HG02759 (cell line): Measurements from ENCODE around the gene TF.

ENCODE experiments used
- ATAC-seq: cut with Tn5 transposase; IDR thresholded peaks from one replicate; pipeline ENCODE4 v1.9.1; 2021; ENCODE audit warnings: mild to moderate bottlenecking, moderate library complexity; ENCODE audit not compliant: unreplicated experiment

TF gene

GRCh38 chr3:133805384-133805701 is 59.1 kb downstream of the TF start:
- ATAC-seq: no peak

GRCh38 chr3:133805702-133806475 is 59.7 kb downstream of the TF start, which contains the start of gene SRPRB:
SRPRB (plus strand) TSS chr3:133805815; CDS start chr3:133805849, 34 bp downstream.
- ATAC-seq: peak; percentile 99

GRCh38 chr3:133812872-133813271 is 66.7 kb downstream of the TF start:
- no peak for ATAC-seq

GRCh38 chr3:133815386-133815785 is 69.2 kb downstream of the TF start:
- no peak for ATAC-seq

GRCh38 chr3:133820129-133820528 is 73.9 kb downstream of the TF start:
- ATAC-seq: no peak

- ATAC-seq: no peak
Measured at GRCh38 chr3:133820889-133821675, 74.9 kb downstream of the TF start.

GRCh38 chr3:133821767-133822638 is 75.8 kb downstream of the TF start:
- no peak for ATAC-seq

- no peak for ATAC-seq
Measured at GRCh38 chr3:133824961-133825485, 78.8 kb downstream of the TF start.

GRCh38 chr3:133825969-133826727 is 80.0 kb downstream of the TF start:
- ATAC-seq: no peak

- ATAC-seq: no peak
Measured at GRCh38 chr3:133827136-133827535, 80.9 kb downstream of the TF start.

- ATAC-seq: no peak
Measured at GRCh38 chr3:133827684-133828083, 81.5 kb downstream of the TF start.

GRCh38 chr3:133828576-133829309 is 82.5 kb downstream of the TF start:
- no peak for ATAC-seq

- no peak for ATAC-seq
Measured at GRCh38 chr3:133829310-133829707, 83.1 kb downstream of the TF start.

GRCh38 chr3:133830071-133830470 is 83.9 kb downstream of the TF start:
- ATAC-seq: no peak

- no peak for ATAC-seq
Measured at GRCh38 chr3:133831966-133832801, 86.0 kb downstream of the TF start.

- no peak for ATAC-seq
Measured at GRCh38 chr3:133832802-133833144, 86.6 kb downstream of the TF start.

GRCh38 chr3:133833267-133833666 is 87.1 kb downstream of the TF start:
- no peak for ATAC-seq

- ATAC-seq: no peak
Measured at GRCh38 chr3:133833880-133834620, 87.9 kb downstream of the TF start.
